H9 (cell line): ENCODE data around the gene SPAG4. TPM values are rescaled to one million over a fixed set of nuclear protein-coding genes. Genes with fewer than 3 reads are reported as not detected.

Source experiments
- DNase-seq: peaks from one replicate; pipeline ENCODE4 v3.0.0-alpha.2; 2017
- H2AFZ ChIP-seq: one replicate; pipeline ENCODE4 v1.6.1; 2013; ENCODE audit warnings: mild to moderate bottlenecking, low read length, control low read depth, moderate library complexity
- H2AK5ac ChIP-seq: 2 replicates; pipeline ENCODE4 v1.6.1; 2013; ENCODE audit warnings: low read length, control low read depth, mixed read lengths; ENCODE audit not compliant: insufficient read length
- H2BK120ac ChIP-seq: one replicate; pipeline ENCODE4 v1.6.1; 2013; ENCODE audit warnings: low read depth, mild to moderate bottlenecking, low read length, control low read depth, inconsistent platforms; ENCODE audit not compliant: poor library complexity, severe bottlenecking
- H2BK12ac ChIP-seq: 2 replicates; pipeline ENCODE4 v1.6.1; 2013; ENCODE audit warnings: low read length, control low read depth, mixed read lengths, low read depth; ENCODE audit not compliant: insufficient read length
- H2BK15ac ChIP-seq: 2 replicates; pipeline ENCODE4 v1.6.1; 2013; ENCODE audit warnings: low read depth, low read length, control low read depth
- H2BK20ac ChIP-seq: one replicate; pipeline ENCODE4 v1.6.1; 2013; ENCODE audit warnings: low read depth, mild to moderate bottlenecking, low read length, control low read depth, inconsistent platforms; ENCODE audit not compliant: poor library complexity, severe bottlenecking
- H2BK5ac ChIP-seq: 2 replicates; pipeline ENCODE4 v1.6.1; 2013; ENCODE audit warnings: low read length, control low read depth, mixed read lengths; ENCODE audit not compliant: insufficient read length
- H3K14ac ChIP-seq: 2 replicates; pipeline ENCODE4 v1.6.1; 2013; ENCODE audit warnings: low read length, control low read depth; ENCODE audit not compliant: insufficient read depth
- H3K18ac ChIP-seq: 2 replicates; pipeline ENCODE4 v1.6.1; 2013; ENCODE audit warnings: low read depth, mild to moderate bottlenecking, mixed read lengths, low read length, control low read depth; ENCODE audit not compliant: insufficient read length
- H3K23ac ChIP-seq: 2 replicates; pipeline ENCODE4 v1.6.1; 2013; ENCODE audit warnings: low read length, control low read depth, mixed read lengths, low read depth; ENCODE audit not compliant: insufficient read length
- H3K23me2 ChIP-seq: 2 replicates; pipeline ENCODE4 v1.6.1; 2013; ENCODE audit warnings: low read depth, mild to moderate bottlenecking, mixed read lengths, low read length, control low read depth; ENCODE audit not compliant: insufficient read length, poor library complexity, severe bottlenecking
- H3K27ac ChIP-seq: 2 replicates; pipeline ENCODE4 v1.5.1; 2013; ENCODE audit warnings: low read length, control low read depth, mixed read lengths, low read depth; ENCODE audit not compliant: insufficient read length
- H3K27me3 ChIP-seq: 2 replicates; pipeline ENCODE4 v1.6.1; 2013; ENCODE audit warnings: low read length, control low read depth, inconsistent platforms; ENCODE audit not compliant: insufficient read depth
- H3K4ac ChIP-seq: 2 replicates; pipeline ENCODE4 v1.6.1; 2013; ENCODE audit warnings: low read depth, mild to moderate bottlenecking, control low read depth, inconsistent platforms, low read length, moderate library complexity
- H3K4me1 ChIP-seq: 2 replicates; pipeline ENCODE4 v1.6.1; 2013; ENCODE audit warnings: low read length, control low read depth, inconsistent platforms; ENCODE audit not compliant: insufficient read depth
- H3K4me2 ChIP-seq: 2 replicates; pipeline ENCODE4 v1.6.1; 2013; ENCODE audit warnings: low read length, control low read depth, mixed read lengths; ENCODE audit not compliant: insufficient read length, insufficient read depth
- H3K56ac ChIP-seq: 2 replicates; pipeline ENCODE4 v1.6.1; 2013; ENCODE audit warnings: low read depth, mild to moderate bottlenecking, mixed read lengths, low read length, control low read depth; ENCODE audit not compliant: insufficient read length
- H3K79me1 ChIP-seq: 2 replicates; pipeline ENCODE4 v1.6.1; 2013; ENCODE audit warnings: low read depth, mild to moderate bottlenecking, moderate library complexity, low read length, control low read depth, inconsistent platforms; ENCODE audit not compliant: insufficient read depth, poor library complexity, severe bottlenecking
- H3K79me2 ChIP-seq: 2 replicates; pipeline ENCODE4 v1.6.1; 2013; ENCODE audit warnings: low read length, control low read depth, inconsistent platforms; ENCODE audit not compliant: insufficient read depth
- H3K9ac ChIP-seq: 2 replicates; pipeline ENCODE4 v1.6.1; 2013; ENCODE audit warnings: low read length, control low read depth, mixed read lengths; ENCODE audit not compliant: insufficient read length; ENCODE audit errors: extremely low read depth
- H3K9me3 ChIP-seq: one replicate; pipeline ENCODE4 v1.6.1; 2013; ENCODE audit warnings: low read depth, low read length, inconsistent platforms; ENCODE audit not compliant: control insufficient read depth
- H3T11ph ChIP-seq: one replicate; pipeline ENCODE4 v1.6.1; 2013; ENCODE audit warnings: mild to moderate bottlenecking, low read length, control low read depth, inconsistent platforms
- H4K20me1 ChIP-seq: one replicate; pipeline ENCODE4 v1.6.1; 2013; ENCODE audit not compliant: control insufficient read depth, insufficient read length, insufficient read depth
- H4K5ac ChIP-seq: 2 replicates; pipeline ENCODE4 v1.6.1; 2013; ENCODE audit warnings: low read depth, mild to moderate bottlenecking, mixed read lengths, low read length, control low read depth; ENCODE audit not compliant: insufficient read length
- H4K8ac ChIP-seq: replicated peaks from 2 replicates; pipeline ENCODE4 v1.6.1; 2013; ENCODE audit warnings: low read length, control low read depth, mixed read lengths, low read depth; ENCODE audit not compliant: insufficient read length
- H4K91ac ChIP-seq: 2 replicates; pipeline ENCODE4 v1.6.1; 2013; ENCODE audit warnings: low read depth, mild to moderate bottlenecking, moderate library complexity, mixed read lengths, low read length, control low read depth; ENCODE audit not compliant: insufficient read length
- H3K27ac Mint-ChIP-seq, 3 experiments: 2 replicates in 2 of 3; 3 replicates in 1 of 3; pipeline ENCODE4 v1.8.0; 2020 to 2021; ENCODE audit warnings: mixed read lengths in 3 of 3, mild to moderate bottlenecking in 1 of 3, moderate library complexity in 1 of 3
- H3K27me3 Mint-ChIP-seq: 2 replicates; pipeline ENCODE4 v1.8.0; 2021; ENCODE audit warnings: low read depth, mild to moderate bottlenecking, moderate library complexity, mixed read lengths
- H3K36me3 Mint-ChIP-seq, 3 experiments: 2 replicates in 2 of 3; 3 replicates in 1 of 3; pipeline ENCODE4 v1.8.0; 2020 to 2021; ENCODE audit warnings: low read depth in 3 of 3, mixed read lengths in 3 of 3; ENCODE audit not compliant: insufficient read depth in 1 of 3
- H3K4me1 Mint-ChIP-seq, 2 experiments: 2 replicates each; pipeline ENCODE4 v1.8.0; 2020; ENCODE audit warnings: mixed read lengths in 2 of 2
- H3K4me3 Mint-ChIP-seq, 2 experiments: 2 replicates in 1 of 2; 3 replicates in 1 of 2; pipeline ENCODE4 v1.8.0; 2020 to 2021; ENCODE audit warnings: mild to moderate bottlenecking in 2 of 2, mixed read lengths in 2 of 2, moderate library complexity in 1 of 2
- H3K9me3 Mint-ChIP-seq, 2 experiments: 2 replicates in 1 of 2; 3 replicates in 1 of 2; pipeline ENCODE4 v1.8.0; 2020; ENCODE audit warnings: mild to moderate bottlenecking in 2 of 2, mixed read lengths in 2 of 2, moderate library complexity in 1 of 2
- WGBS: extraction: QIAGEN DNeasy Blood & Tissue Kit; methylation state at CpG from one replicate; pipeline ENCODE4 v1.1.7; 2013; ENCODE audit warnings: missing lambda C conversion rate, low lambda C conversion rate, mixed read lengths; ENCODE audit not compliant: insufficient read length; ENCODE audit errors: extremely low coverage; 5-methylcytosine and 5-hydroxymethylcytosine counted together
- total RNA-seq: library from RNA; stranded (reverse); gene quantifications from 2 replicates; pipeline ENCODE4 v1.2.1, GENCODE V29; 2021
- TF ChIP-seq, protein P1 (sequence below): fragments of 200-600 bp; sonication (generic); conservative IDR thresholded peaks from 3 replicates; pipeline ENCODE4 v1.8.0; 2021; ENCODE audit warnings: antibody characterized with exemption, mild to moderate bottlenecking

Gene SPAG4
- total RNA-seq, 1 experiment from 2014 or later = 4.9 TPM

DNA sequence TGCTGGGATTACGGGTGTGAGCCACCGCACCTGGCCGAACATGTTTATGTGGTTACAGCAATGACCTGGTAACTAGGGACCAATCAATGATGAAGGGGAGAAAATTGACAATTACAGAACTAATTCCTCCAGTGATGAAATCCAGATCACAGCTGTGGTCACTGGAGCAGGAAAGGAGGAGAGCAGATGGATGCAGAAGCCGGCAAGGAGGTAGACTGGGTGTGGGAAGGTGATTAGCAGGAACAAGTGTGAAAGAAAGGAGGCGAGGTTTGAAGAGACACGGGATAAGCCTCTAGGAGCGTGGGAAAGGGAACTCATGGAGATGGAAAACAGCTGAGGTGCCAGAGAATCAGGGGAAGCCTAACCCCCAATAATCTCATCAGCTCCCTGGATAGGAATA lies 17.2 kb upstream of the SPAG4 start:
- no peak overlapping the region for H3K14ac ChIP-seq
- H3K27ac ChIP-seq = no peak overlapping the region
- H2BK20ac ChIP-seq = no peak overlapping the region
- peaks cover 12% of the 10 kb centered on the region; the same call in 1 of the 2 replicates for H3K27me3 ChIP-seq
- no peak overlapping the region for H3T11ph ChIP-seq
- no peak overlapping the region for H2AK5ac ChIP-seq
- H2BK12ac ChIP-seq = no peak overlapping the region
- no CpG with 5 or more reads among the region's 7 CpGs for WGBS
- TF ChIP-seq, protein P1, sequence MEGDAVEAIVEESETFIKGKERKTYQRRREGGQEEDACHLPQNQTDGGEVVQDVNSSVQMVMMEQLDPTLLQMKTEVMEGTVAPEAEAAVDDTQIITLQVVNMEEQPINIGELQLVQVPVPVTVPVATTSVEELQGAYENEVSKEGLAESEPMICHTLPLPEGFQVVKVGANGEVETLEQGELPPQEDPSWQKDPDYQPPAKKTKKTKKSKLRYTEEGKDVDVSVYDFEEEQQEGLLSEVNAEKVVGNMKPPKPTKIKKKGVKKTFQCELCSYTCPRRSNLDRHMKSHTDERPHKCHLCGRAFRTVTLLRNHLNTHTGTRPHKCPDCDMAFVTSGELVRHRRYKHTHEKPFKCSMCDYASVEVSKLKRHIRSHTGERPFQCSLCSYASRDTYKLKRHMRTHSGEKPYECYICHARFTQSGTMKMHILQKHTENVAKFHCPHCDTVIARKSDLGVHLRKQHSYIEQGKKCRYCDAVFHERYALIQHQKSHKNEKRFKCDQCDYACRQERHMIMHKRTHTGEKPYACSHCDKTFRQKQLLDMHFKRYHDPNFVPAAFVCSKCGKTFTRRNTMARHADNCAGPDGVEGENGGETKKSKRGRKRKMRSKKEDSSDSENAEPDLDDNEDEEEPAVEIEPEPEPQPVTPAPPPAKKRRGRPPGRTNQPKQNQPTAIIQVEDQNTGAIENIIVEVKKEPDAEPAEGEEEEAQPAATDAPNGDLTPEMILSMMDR = no peak
- H3K9me3 ChIP-seq = no peaks in the 10 kb centered on the region
- no peaks in the 10 kb centered on the region for H3K79me1 ChIP-seq
- peaks cover 60% of the 10 kb centered on the region for H3K27me3 Mint-ChIP-seq
- no peaks in the 10 kb centered on the region for H3K4me1 ChIP-seq
- H4K5ac ChIP-seq = no peak overlapping the region
- H3K27ac Mint-ChIP-seq = no peak overlapping the region; a peak in 1 of 7 replicates
- H3K79me2 ChIP-seq = no peaks in the 10 kb centered on the region
- no peak overlapping the region for H3K9ac ChIP-seq
- no peak overlapping the region for H4K8ac ChIP-seq
- H2BK120ac ChIP-seq = no peak overlapping the region
- no peak overlapping the region for H3K23ac ChIP-seq
- H3K9me3 Mint-ChIP-seq = no peaks in the 10 kb centered on the region
- no peak overlapping the region for H3K18ac ChIP-seq
- no peak overlapping the region for H3K4ac ChIP-seq
- DNase-seq = no peak
- no peaks in the 10 kb centered on the region for H4K20me1 ChIP-seq
- peaks cover 9 to 14% of the 10 kb centered on the region in 2 experiments; a peak in 3 of 4 replicates for H3K4me1 Mint-ChIP-seq
- no peak overlapping the region for H3K4me2 ChIP-seq
- no peak overlapping the region for H2BK15ac ChIP-seq
- H3K23me2 ChIP-seq = peaks cover 16% of the 10 kb centered on the region
- no peak overlapping the region for H3K56ac ChIP-seq
- no peak overlapping the region for H2AFZ ChIP-seq
- no peak overlapping the region for H4K91ac ChIP-seq
- H3K36me3 Mint-ChIP-seq = no peaks in the 10 kb centered on the region; a peak in 1 of 7 replicates
- H2BK5ac ChIP-seq = no peak overlapping the region
- no peak overlapping the region for H3K4me3 Mint-ChIP-seq
